ENCODE data around the gene BDNF. TPM values are rescaled to one million over a fixed set of nuclear protein-coding genes. Genes with fewer than 3 reads are reported as not detected.

BDNF gene
- polyA plus RNA-seq, 1 donor (not counting 4 experiments of a cell fraction or from before 2014, with no cell fraction given): 0.35 TPM

GRCh38 chr11:27614092-27614491, 86.2 kb downstream of the BDNF start:
- Histone ChIP-seq H4K20me1 (ENCODE audit: control insufficient read depth, extremely low read depth, insufficient read depth, low read length) (no peaks in the 10 kb centered on the region), H3K9me3 (ENCODE audit: control insufficient read depth, low read depth, low read length) (no peaks in the 10 kb centered on the region), H3K4me2 (ENCODE audit: control insufficient read depth, extremely low read depth, insufficient read depth, low read depth, low read length) (no peak overlapping the region), H3K79me2 (ENCODE audit: control insufficient read depth, insufficient read depth, low read length) (no peaks in the 10 kb centered on the region), H3K27me3 (ENCODE audit: control insufficient read depth, extremely low read depth, insufficient read depth, low read length) (no peaks in the 10 kb centered on the region), H3K27ac (ENCODE audit: control insufficient read depth, insufficient read depth, low read length) (no peak overlapping the region), H3K36me3 (ENCODE audit: control insufficient read depth in 2 of 2, extremely low read depth in 1 of 2, insufficient read depth in 2 of 2, low read length in 2 of 2) (no peaks in the 10 kb centered on the region), H3K4me3 (ENCODE audit: control insufficient read depth in 2 of 3, extremely low read depth in 1 of 3, insufficient read depth in 2 of 3, low read depth in 1 of 3, low read length in 3 of 3) (no peak overlapping the region), H3K9ac (ENCODE audit: control insufficient read depth, extremely low read depth, insufficient read depth, low read length) (no peak overlapping the region), H3K4me1 (ENCODE audit: control insufficient read depth, extremely low read depth, insufficient read depth, low read length) (no peaks in the 10 kb centered on the region), H2AFZ (ENCODE audit: control insufficient read depth, low read length) (no peak overlapping the region), H3K9me1 (ENCODE audit: control insufficient read depth, extremely low read depth, insufficient read depth, low read length) (no peaks in the 10 kb centered on the region)
- TF ChIP-seq CTCF (optimal IDR thresholded peaks at IDR 0.05 in 1 of 3, IDR thresholded peaks at IDR 0.05 in 1 of 3, conservative IDR thresholded peaks at IDR 0.05 in 1 of 3; ENCODE audit: extremely low read depth in 1 of 3, insufficient read depth in 2 of 3, low read length in 3 of 3) (no peak), EZH2 (IDR thresholded peaks at IDR 0.05; ENCODE audit: low read length) (no peak)
- DNase-seq (ENCODE audit: low read depth, low spot score) (no peak), FAIRE-seq (no peak)
- dilution Hi-C loops (cut with MboI; ENCODE audit: extremely low pct_ligation_motif_present, low sequenced_read_pairs): no loop called here

GRCh38 chr11:27612932-27613880, 87.0 kb downstream of the BDNF start:
- Histone ChIP-seq H3K36me3 (ENCODE audit: control insufficient read depth in 2 of 2, extremely low read depth in 1 of 2, insufficient read depth in 2 of 2, low read length in 2 of 2) (no peaks in the 10 kb centered on the region), H3K27ac (ENCODE audit: control insufficient read depth, insufficient read depth, low read length) (no peak overlapping the region), H3K79me2 (ENCODE audit: control insufficient read depth, insufficient read depth, low read length) (no peaks in the 10 kb centered on the region), H3K4me1 (ENCODE audit: control insufficient read depth, extremely low read depth, insufficient read depth, low read length) (no peaks in the 10 kb centered on the region), H3K9me1 (ENCODE audit: control insufficient read depth, extremely low read depth, insufficient read depth, low read length) (no peaks in the 10 kb centered on the region), H3K27me3 (ENCODE audit: control insufficient read depth, extremely low read depth, insufficient read depth, low read length) (no peaks in the 10 kb centered on the region), H3K4me3 (ENCODE audit: control insufficient read depth in 2 of 3, extremely low read depth in 1 of 3, insufficient read depth in 2 of 3, low read depth in 1 of 3, low read length in 3 of 3) (no peak overlapping the region), H4K20me1 (ENCODE audit: control insufficient read depth, extremely low read depth, insufficient read depth, low read length) (no peaks in the 10 kb centered on the region), H3K4me2 (ENCODE audit: control insufficient read depth, extremely low read depth, insufficient read depth, low read depth, low read length) (no peak overlapping the region), H3K9ac (ENCODE audit: control insufficient read depth, extremely low read depth, insufficient read depth, low read length) (no peak overlapping the region), H2AFZ (ENCODE audit: control insufficient read depth, low read length) (no peak overlapping the region), H3K9me3 (ENCODE audit: control insufficient read depth, low read depth, low read length) (no peaks in the 10 kb centered on the region)
- DNase-seq (ENCODE audit: low read depth, low spot score): no peak
- no peak for FAIRE-seq
- dilution Hi-C loops (cut with MboI; ENCODE audit: extremely low pct_ligation_motif_present, low sequenced_read_pairs): no loop called here
- TF ChIP-seq EZH2 (IDR thresholded peaks at IDR 0.05; ENCODE audit: low read length) (no peak), CTCF (optimal IDR thresholded peaks at IDR 0.05 in 1 of 3, IDR thresholded peaks at IDR 0.05 in 1 of 3, conservative IDR thresholded peaks at IDR 0.05 in 1 of 3; ENCODE audit: extremely low read depth in 1 of 3, insufficient read depth in 2 of 3, low read length in 3 of 3) (no peak)
